Left lung (tissue), 10 donors: Measurements from ENCODE around the gene CLMP. TPM values are rescaled to one million over a fixed set of nuclear protein-coding genes. Genes with fewer than 3 reads are reported as not detected.
A peak's percentile ranks its signal among the peaks of the same experiment; 100 is the strongest.

ENCODE experiments used
- ATAC-seq: fragments of 200-7000 bp; cut with Tn5 transposase; one replicate; pipeline ENCODE4 v1.9.1; 2020; ENCODE audit warnings: moderate library complexity
- DNase-seq, 4 donors: peaks; one replicate each; pipeline ENCODE4 v3.0.0-alpha.2; 2013 to 2020
- H3K27ac ChIP-seq, 2 donors: fragments of 200-600 bp; sonication (generic) in 1 of 2; one replicate each; pipeline versions ENCODE4 v1.5.0 to v1.8.0; 2020 to 2021
- H3K27me3 ChIP-seq, 2 donors: fragments of 200-600 bp; sonication (generic) in 1 of 2; one replicate each; pipeline versions ENCODE4 v1.5.0 to v1.8.0; 2020 to 2021
- H3K36me3 ChIP-seq, 2 donors: fragments of 200-600 bp; sonication (generic) in 1 of 2; one replicate each; pipeline versions ENCODE4 v1.5.0 to v1.8.0; 2020 to 2021
- H3K4me1 ChIP-seq, 2 donors: fragments of 200-600 bp; one replicate each; pipeline ENCODE4 v1.8.0; 2021
- H3K4me3 ChIP-seq, 2 donors: fragments of 200-600 bp; sonication (generic) in 1 of 2; one replicate each; pipeline versions ENCODE4 v1.5.0 to v1.8.0; 2020 to 2021; ENCODE audit warnings: mild to moderate bottlenecking in 1 of 2
- H3K9me3 ChIP-seq, 2 donors: fragments of 200-600 bp; sonication (generic) in 1 of 2; one replicate each; pipeline versions ENCODE4 v1.5.0 to v1.8.0; 2020 to 2021
- CTCF ChIP-seq, 2 donors: fragments of 200-600 bp; sonication (generic) in 1 of 2; IDR thresholded peaks; one replicate each; pipeline versions ENCODE4 v1.5.0 to v1.8.0; 2021; ENCODE audit warnings: antibody characterized with exemption in 2 of 2
- intact Hi-C, 2 donors: fragments of 100-400 bp; cut with DNase I; formaldehyde crosslinking; loops; one replicate each; pipeline versions ENCODE4 v1.11.2 to v1.14.2; 2022
- polyA plus RNA-seq, 6 donors: library from polyadenylated mRNA; unstranded; fragments of 120-200 nt; gene quantifications; one replicate each; pipeline ENCODE4 v1.2.1, GENCODE V29; 2013; ENCODE audit not compliant: insufficient read length in 6 of 6
- total RNA-seq, 2 donors: library from RNA; stranded (reverse); fragmentation: NEBNext Ultra II Directional; extraction: Animal tissue kit (Norgen Biotek cat#: 25700); gene quantifications; one replicate each; pipeline ENCODE4 v1.2.1, GENCODE V29; 2021
- donor health status: DM: no; HTN: yes; CAD: no.
- donor health status: DM: no; HTN: no; CAD: no.

Gene CLMP
- total and polyA plus RNA-seq, 8 donors: 16.5 to 22.5 (median 18.1) TPM

DNA sequence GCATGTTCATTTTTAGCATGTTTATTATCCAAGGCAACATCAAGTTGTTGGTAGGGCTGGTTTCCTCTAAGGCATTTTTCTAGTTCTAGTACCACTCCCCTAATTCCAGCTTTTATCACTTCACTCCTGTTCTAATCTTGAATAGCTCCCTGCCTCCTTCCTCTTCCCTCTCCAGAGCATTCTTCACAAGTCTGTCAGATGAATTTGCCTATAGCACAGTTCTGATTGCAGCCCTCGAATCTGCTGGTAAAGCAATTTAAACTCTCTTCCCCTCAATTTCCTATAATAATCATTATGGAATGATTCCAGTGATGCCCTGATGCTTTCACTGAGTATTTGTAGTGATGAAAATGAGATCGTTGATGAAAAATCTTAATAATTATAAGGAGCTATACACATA is 43.3 kb downstream of the CLMP start:
- TF ChIP-seq CTCF (IDR thresholded peaks at IDR 0.05): no peak
- no peak overlapping the region for H3K4me3 ChIP-seq
- no peaks in the 10 kb centered on the region for H3K27me3 ChIP-seq
- intact Hi-C loops: no loop called here
- H3K9me3 ChIP-seq: no peaks in the 10 kb centered on the region
- no peaks in the 10 kb centered on the region for H3K36me3 ChIP-seq
- ATAC-seq (no peak), DNase-seq (no peak)
- H3K27ac ChIP-seq: no peak overlapping the region
- H3K4me1 ChIP-seq: no peaks in the 10 kb centered on the region

DNA sequence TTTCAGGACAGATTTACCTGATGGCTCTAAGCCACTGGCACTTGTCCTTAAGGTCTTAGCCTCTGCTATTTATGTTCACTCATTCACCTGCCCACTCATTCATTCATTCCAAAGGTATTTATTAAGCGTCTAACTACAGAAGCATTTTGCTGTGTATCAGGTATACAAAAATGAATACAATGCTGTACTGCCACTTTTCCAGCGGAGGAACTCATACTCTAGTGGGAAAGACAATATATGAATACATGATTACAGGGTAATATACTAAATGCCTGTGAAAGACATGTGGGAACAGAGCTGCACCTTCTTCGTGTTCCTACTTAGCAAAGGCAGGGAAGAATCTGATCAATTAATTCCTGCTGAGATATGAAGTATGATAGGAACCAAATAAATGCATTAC is 43.7 kb downstream of the CLMP start:
- ATAC-seq (no peak), DNase-seq (no peak)
- no peaks in the 10 kb centered on the region for H3K4me1 ChIP-seq
- TF ChIP-seq CTCF (IDR thresholded peaks at IDR 0.05): no peak
- no peak overlapping the region for H3K27ac ChIP-seq
- intact Hi-C loops: no loop called here
- H3K27me3 ChIP-seq: no peaks in the 10 kb centered on the region
- no peaks in the 10 kb centered on the region for H3K9me3 ChIP-seq
- H3K4me3 ChIP-seq: no peak overlapping the region
- H3K36me3 ChIP-seq: no peaks in the 10 kb centered on the region

GRCh38 chr11:123150882-123151281 is 44.2 kb downstream of the CLMP start:
- DNase-seq (no peak), ATAC-seq (no peak)
- TF ChIP-seq CTCF (IDR thresholded peaks at IDR 0.05): no peak
- H3K9me3 ChIP-seq: no peaks in the 10 kb centered on the region
- no peak overlapping the region for H3K27ac ChIP-seq
- no peak overlapping the region for H3K4me3 ChIP-seq
- H3K27me3 ChIP-seq: no peaks in the 10 kb centered on the region
- no peaks in the 10 kb centered on the region for H3K4me1 ChIP-seq
- intact Hi-C loops: no loop called here
- no peaks in the 10 kb centered on the region for H3K36me3 ChIP-seq

DNA sequence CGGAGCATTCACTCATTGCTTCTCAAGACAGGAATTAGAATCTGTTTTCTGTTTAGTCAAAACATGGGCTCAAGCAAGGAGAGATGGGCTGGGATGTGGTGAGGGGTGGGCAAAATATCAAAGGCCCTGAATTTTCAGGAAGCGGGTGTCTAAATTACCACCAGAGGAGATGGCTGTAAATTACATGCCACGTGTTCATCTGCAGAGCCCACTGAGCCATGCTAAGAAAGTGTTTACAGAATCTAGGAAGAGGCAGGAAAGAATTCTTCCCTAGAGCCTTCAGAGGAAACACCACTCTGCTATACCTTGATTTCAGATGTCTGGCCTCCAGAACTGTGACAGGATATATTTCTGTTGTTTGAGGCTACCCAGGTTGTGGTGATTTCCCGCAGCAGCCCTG is 46.1 kb downstream of the CLMP start:
- no peak overlapping the region for H3K27ac ChIP-seq

DNA sequence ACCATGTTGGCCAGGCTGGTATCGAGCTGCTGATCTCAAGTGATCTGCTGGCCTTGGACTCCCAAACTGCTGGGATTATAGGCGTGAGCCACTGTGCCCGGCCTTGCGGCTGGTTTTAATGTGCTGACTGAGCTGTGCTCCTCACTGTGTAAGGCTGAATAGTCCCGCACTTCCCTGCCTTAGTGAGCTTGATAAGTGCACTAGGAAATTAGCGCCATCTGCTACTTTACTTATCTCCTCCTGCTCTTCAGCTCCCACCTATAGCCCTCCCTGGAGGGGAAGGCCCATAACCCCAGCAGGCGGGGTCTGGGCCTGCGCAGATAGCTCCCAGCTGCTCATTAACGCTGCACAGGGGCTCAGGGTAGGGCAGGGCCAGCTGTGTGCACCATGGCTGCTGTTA is 49.4 kb downstream of the CLMP start:
- Histone ChIP-seq H3K4me1 (no peaks in the 10 kb centered on the region), H3K27me3 (no peaks in the 10 kb centered on the region), H3K36me3 (no peaks in the 10 kb centered on the region), H3K27ac (peak overlapping the region; percentile 34 to 67), H3K4me3 (no peak overlapping the region), H3K9me3 (no peaks in the 10 kb centered on the region)
- intact Hi-C loops: no loop called here
- ATAC-seq (peak; percentile 39), DNase-seq (no peak)
- TF ChIP-seq CTCF (IDR thresholded peaks at IDR 0.05): no peak

More for the DNA sequence above, 46.1 kb downstream of the CLMP start:
- H3K4me3 ChIP-seq: no peak overlapping the region
- H3K27me3 ChIP-seq: no peaks in the 10 kb centered on the region
- no peaks in the 10 kb centered on the region for H3K4me1 ChIP-seq
- no peaks in the 10 kb centered on the region for H3K36me3 ChIP-seq
- DNase-seq (no peak), ATAC-seq (no peak)
- no peaks in the 10 kb centered on the region for H3K9me3 ChIP-seq
- no peak for TF ChIP-seq CTCF (IDR thresholded peaks at IDR 0.05)
- intact Hi-C loops: no loop called here
